ENCODE data around the gene PI16. TPM values are rescaled to one million over a fixed set of nuclear protein-coding genes. Genes with fewer than 3 reads are reported as not detected.

Gene PI16
- total and polyA plus RNA-seq, 2 of the 13 experiments (the other 11 are each of a cell fraction or from before 2014, with no cell fraction given) = not detected

DNA sequence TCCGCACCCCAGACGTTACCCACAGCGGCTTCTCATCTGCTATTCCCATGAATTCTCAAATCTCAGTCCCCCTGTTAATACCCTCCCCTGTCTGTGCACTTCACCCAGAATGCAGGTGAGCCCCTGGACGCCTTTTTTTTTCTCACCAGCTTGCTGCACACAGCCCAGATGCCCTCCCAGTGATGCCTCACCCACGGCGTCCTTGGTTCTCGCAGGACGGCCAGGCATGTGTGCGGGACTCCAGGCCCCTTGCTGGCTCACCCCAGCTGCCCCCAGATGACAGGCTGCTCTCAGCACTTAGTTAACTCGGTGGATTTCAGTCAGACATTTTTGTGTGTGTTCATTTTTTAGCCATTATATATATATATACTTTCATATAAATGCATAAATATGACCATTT lies 25.4 kb upstream of the PI16 start (continued):
- no peak for TF ChIP-seq NCOR1 (IDR thresholded peaks at IDR 0.05; ENCODE audit: borderline replicate concordance, low read length)
- TF ChIP-seq ZNF205 (CRISPR knock-in tag; IDR thresholded peaks at IDR 0.05) = no peak

- Histone ChIP-seq H4K20me1 (ENCODE audit: insufficient read depth, low read length) (no peaks in the 10 kb centered on the region), H3K4me1 (ENCODE audit: insufficient read depth, low read length) (peaks cover 11% of the 10 kb centered on the region; the same call in 1 of the 2 replicates), H3K9me3 (ENCODE audit: low read length) (no peaks in the 10 kb centered on the region), H2AFZ (ENCODE audit: low read length) (no peak overlapping the region), H3K79me2 (ENCODE audit: insufficient read depth, low read length) (no peaks in the 10 kb centered on the region), H3K27me3 (ENCODE audit: control insufficient read depth in 1 of 2, insufficient read depth in 2 of 2, low read length in 2 of 2) (no peaks in the 10 kb centered on the region), H3K36me3 (replicated peaks in 1 of 2; ENCODE audit: control insufficient read depth in 1 of 2, insufficient read depth in 2 of 2, low read length in 2 of 2) (peaks cover 2 to 4% of the 10 kb centered on the region in 2 experiments; a peak in 3 of 5 replicates), H3K4me2 (ENCODE audit: low read depth, low read length) (no peak overlapping the region), H3K27ac (ENCODE audit: extremely low read length, insufficient read depth, low read length) (no peak overlapping the region), H3K4me3 (replicated peaks in 1 of 3; ENCODE audit: insufficient read depth in 1 of 3, low read depth in 2 of 3, low read length in 3 of 3) (no peak overlapping the region), H3K9ac (ENCODE audit: insufficient read depth, low read depth, low read length) (no peak overlapping the region)
- in situ Hi-C loops (cut with HindIII; ENCODE audit: extremely low pct_ligation_motif_present, low pct_unique_long_range_greater_than_20kb) = no loop called here
- BruUV-seq (replicated peaks) = no TSS peak
- WGBS (ENCODE audit: low lambda C conversion rate) = 58% methylated on average over 5 of the region's 5 CpGs
- ChIA-PET POLR2A (no interaction called here), CTCF (ENCODE audit: low intra/inter-chr PET ratio, low total read pairs) (no interaction called here)
- ATAC-seq (no peak), FAIRE-seq (no peak), DNase-seq (ENCODE audit: low spot score) (no peak)
- intact Hi-C loops (cut with micrococcal nuclease; ENCODE audit: unreplicated experiment) = loop anchor here (5.0 kb wide), 1 partner anchor 563 kb away; no protein-coding TSS in a partner anchor
- TF ChIP-seq ZNF609 (CRISPR knock-in tag; IDR thresholded peaks at IDR 0.05; ENCODE audit: borderline replicate concordance) = no peak
- no peak for TF ChIP-seq GATA4 (IDR thresholded peaks at IDR 0.05; ENCODE audit: borderline replicate concordance, low read depth)
- TF ChIP-seq ZNF660 (CRISPR knock-in tag; IDR thresholded peaks at IDR 0.05; ENCODE audit: borderline replicate concordance, low read depth) = no peak
- TF ChIP-seq, protein P1, sequence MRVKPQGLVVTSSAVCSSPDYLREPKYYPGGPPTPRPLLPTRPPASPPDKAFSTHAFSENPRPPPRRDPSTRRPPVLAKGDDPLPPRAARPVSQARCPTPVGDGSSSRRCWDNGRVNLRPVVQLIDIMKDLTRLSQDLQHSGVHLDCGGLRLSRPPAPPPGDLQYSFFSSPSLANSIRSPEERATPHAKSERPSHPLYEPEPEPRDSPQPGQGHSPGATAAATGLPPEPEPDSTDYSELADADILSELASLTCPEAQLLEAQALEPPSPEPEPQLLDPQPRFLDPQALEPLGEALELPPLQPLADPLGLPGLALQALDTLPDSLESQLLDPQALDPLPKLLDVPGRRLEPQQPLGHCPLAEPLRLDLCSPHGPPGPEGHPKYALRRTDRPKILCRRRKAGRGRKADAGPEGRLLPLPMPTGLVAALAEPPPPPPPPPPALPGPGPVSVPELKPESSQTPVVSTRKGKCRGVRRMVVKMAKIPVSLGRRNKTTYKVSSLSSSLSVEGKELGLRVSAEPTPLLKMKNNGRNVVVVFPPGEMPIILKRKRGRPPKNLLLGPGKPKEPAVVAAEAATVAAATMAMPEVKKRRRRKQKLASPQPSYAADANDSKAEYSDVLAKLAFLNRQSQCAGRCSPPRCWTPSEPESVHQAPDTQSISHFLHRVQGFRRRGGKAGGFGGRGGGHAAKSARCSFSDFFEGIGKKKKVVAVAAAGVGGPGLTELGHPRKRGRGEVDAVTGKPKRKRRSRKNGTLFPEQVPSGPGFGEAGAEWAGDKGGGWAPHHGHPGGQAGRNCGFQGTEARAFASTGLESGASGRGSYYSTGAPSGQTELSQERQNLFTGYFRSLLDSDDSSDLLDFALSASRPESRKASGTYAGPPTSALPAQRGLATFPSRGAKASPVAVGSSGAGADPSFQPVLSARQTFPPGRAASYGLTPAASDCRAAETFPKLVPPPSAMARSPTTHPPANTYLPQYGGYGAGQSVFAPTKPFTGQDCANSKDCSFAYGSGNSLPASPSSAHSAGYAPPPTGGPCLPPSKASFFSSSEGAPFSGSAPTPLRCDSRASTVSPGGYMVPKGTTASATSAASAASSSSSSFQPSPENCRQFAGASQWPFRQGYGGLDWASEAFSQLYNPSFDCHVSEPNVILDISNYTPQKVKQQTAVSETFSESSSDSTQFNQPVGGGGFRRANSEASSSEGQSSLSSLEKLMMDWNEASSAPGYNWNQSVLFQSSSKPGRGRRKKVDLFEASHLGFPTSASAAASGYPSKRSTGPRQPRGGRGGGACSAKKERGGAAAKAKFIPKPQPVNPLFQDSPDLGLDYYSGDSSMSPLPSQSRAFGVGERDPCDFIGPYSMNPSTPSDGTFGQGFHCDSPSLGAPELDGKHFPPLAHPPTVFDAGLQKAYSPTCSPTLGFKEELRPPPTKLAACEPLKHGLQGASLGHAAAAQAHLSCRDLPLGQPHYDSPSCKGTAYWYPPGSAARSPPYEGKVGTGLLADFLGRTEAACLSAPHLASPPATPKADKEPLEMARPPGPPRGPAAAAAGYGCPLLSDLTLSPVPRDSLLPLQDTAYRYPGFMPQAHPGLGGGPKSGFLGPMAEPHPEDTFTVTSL (CRISPR knock-in tag; IDR thresholded peaks at IDR 0.05; ENCODE audit: borderline replicate concordance) = no peak
- TF ChIP-seq HDAC6 (IDR thresholded peaks at IDR 0.05; ENCODE audit: low read depth, low read length) = no peak
Measured at GRCh38 chr6:36929607-36930006, 24.9 kb upstream of the PI16 start.

Measured in HepG2 (cell line).